HG02884 (cell line): ENCODE measurements around the gene GYPC.

Source experiments
- ATAC-seq: cut with Tn5 transposase; IDR thresholded peaks from one replicate; pipeline ENCODE4 v1.9.1; 2021; ENCODE audit warnings: mild to moderate bottlenecking, moderate library complexity; ENCODE audit not compliant: unreplicated experiment

Gene GYPC

DNA sequence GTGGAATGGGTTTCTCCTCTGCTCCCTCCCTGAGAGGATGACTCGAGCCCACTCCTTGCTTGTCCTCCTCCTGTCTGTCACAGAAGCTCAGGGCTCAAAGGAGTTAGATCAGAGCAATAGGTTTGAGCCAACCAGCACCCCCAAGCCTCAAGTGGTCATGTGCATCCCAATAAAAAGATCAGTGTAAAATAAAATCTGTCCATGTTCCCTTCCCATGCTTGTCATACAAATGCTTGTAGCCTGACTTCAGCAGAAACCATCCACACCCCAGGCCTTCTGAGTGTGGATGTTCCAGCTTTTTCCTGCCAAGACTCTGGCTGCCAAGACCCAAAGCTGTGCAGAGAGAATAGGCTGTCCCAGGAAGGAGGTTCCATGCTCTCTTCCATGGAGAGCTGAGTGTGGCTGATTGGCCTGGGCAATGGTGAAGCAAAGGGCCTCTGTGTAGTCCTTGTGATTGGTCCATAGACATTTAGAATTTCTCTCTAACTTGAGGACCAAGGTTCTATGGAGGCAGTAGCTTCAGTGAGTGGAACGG is 67.4 kb downstream of the GYPC start:
- ATAC-seq = no peak

DNA sequence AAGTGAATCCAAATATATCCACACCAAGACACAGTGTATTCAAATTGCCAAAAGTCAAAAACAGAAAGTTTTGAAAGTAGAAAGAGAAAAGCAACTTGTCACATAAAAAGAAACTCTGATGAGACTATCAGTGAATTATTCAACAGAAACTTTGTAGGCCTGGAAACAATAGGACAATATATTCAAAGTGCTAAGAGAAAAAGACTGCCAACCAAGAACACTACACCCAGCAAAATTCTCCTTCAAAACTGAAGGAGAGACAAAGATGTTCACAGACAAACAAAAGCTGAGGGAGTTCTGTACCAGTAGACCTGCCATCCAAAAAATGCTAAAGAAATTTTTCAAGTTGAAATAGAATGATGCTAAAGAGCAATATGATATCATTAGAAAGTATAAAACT is 69.6 kb downstream of the GYPC start:
- ATAC-seq = no peak

GRCh38 chr2:126729896-126730295 is 73.9 kb downstream of the GYPC start:
- ATAC-seq = no peak

DNA sequence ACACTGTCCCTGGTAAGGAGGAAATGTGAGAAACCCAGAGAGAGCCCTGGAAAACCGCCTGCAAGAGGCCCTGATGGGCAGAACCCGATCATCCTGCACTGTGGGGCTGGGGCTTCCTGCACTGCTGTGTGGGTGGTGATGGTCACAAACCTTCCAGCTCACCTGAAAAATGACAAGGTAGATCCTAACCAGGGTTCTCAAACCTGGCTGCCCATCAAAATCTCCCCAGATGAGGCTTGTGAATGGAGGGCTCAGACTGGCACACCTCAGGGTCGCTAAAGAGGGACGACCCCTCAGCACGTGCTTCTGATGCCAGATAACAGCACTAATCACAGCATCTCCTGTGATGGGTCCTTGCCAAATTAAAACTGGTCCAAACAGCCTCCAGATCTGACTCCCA is 74.7 kb downstream of the GYPC start:
- ATAC-seq = no peak

GRCh38 chr2:126731353-126731752 is 75.4 kb downstream of the GYPC start:
- no peak for ATAC-seq

DNA sequence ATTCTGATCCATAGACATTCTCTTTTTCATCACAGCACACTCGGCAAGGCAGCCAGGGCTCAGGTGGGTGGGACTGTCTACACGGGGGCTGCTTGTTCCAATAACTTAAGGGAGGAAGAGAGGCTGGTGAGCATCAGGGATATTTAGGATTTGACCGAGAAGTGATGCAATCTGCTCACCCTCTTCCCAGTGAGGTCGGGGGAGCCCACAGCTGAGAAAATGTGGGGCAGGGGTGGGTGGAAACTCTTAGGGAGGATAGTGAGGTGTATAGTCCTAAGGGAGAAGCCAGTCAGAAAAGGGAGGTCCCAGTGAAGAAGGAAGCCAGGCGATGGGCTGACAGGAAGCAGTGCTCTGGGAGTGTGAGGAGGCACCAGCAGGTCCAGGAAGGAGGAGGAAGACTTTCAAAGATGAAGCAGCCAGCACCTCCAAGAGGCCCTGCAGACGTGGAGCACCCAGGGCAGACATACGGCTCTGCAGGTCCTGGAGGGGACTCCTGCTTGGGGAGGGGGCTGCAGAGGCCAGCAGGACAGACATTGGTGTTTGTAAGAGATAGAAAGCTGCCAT is 76.8 kb downstream of the GYPC start:
- no peak for ATAC-seq

GRCh38 chr2:126733795-126734194 is 77.8 kb downstream of the GYPC start:
- ATAC-seq = no peak

- ATAC-seq = no peak
Observed at GRCh38 chr2:126736133-126736874, 80.3 kb downstream of the GYPC start.

GRCh38 chr2:126739141-126739540 is 83.2 kb downstream of the GYPC start:
- ATAC-seq = no peak

- ATAC-seq = no peak
Observed at GRCh38 chr2:126744640-126745039, 88.7 kb downstream of the GYPC start.
